Testis (tissue), 3 donors: ENCODE measurements around the gene RSPO4. TPM values are rescaled to one million over a fixed set of nuclear protein-coding genes. Genes with fewer than 3 reads are reported as not detected.

ENCODE experiments used
- DNase-seq: peaks from one replicate; pipeline ENCODE4 v3.0.0-alpha.2; 2019
- H3K27ac ChIP-seq, 2 donors: fragments of 200-600 bp; sonication (generic); one replicate each; pipeline ENCODE4 v1.5.1; 2019
- H3K27me3 ChIP-seq: fragments of 200-600 bp; sonication (generic); one replicate; pipeline ENCODE4 v1.5.1; 2019
- H3K36me3 ChIP-seq: fragments of 200-600 bp; sonication (generic); one replicate; pipeline ENCODE4 v1.5.1; 2017; ENCODE audit warnings: low read depth; ENCODE audit errors: missing control alignments
- H3K4me1 ChIP-seq: fragments of 200-600 bp; sonication (generic); one replicate; pipeline ENCODE4 v1.5.1; 2019
- H3K4me3 ChIP-seq, 2 donors: fragments of 200-600 bp; sonication (generic); one replicate each; pipeline ENCODE4 v1.5.1; 2017 to 2019
- H3K9me3 ChIP-seq: fragments of 200-600 bp; sonication (generic); one replicate; pipeline ENCODE4 v1.5.1; 2017
- CTCF ChIP-seq, 3 experiments: fragments of 450-650 bp in 2 of 3; fragments of 200-600 bp in 1 of 3; sonication (generic) in 1 of 3; IDR thresholded peaks; one replicate each; pipeline ENCODE4 v1.5.1; 2016 to 2019; ENCODE audit warnings: antibody characterized with exemption in 3 of 3, mild to moderate bottlenecking in 2 of 3, moderate library complexity in 1 of 3
- POLR2A ChIP-seq: fragments of 450-650 bp; IDR thresholded peaks from one replicate; pipeline ENCODE4 v1.6.1; 2017; ENCODE audit warnings: antibody characterized with exemption, mild to moderate bottlenecking, moderate library complexity
- WGBS, 2 donors: methylation state at CpG; one replicate each; pipeline ENCODE4 v1.1.5; 2018; 5-methylcytosine and 5-hydroxymethylcytosine counted together
- intact Hi-C: fragments of 100-400 bp; cut with DNase I; formaldehyde crosslinking; loops from one replicate; pipeline ENCODE4 v1.15.1; 2023; ENCODE audit warnings: low total_unique reads
- polyA plus RNA-seq: library from polyadenylated mRNA; stranded (reverse); fragments of 350-450 nt; fragmentation: Illumina TruSeq; extraction: RNeasy Lipid Tissue Mini Kit (QIAGEN cat#74804); gene quantifications from one replicate; pipeline ENCODE4 v1.2.3, GENCODE V29; 2014; ENCODE audit warnings: low read depth, low replicate concordance; ENCODE audit not compliant: insufficient read depth
- total RNA-seq, 2 donors: library from RNA; depleted of rRNA; stranded (reverse); fragments of >200 nt; gene quantifications; one replicate each; pipeline ENCODE4 v1.2.3, GENCODE V29; 2016

Gene RSPO4
- total and polyA plus RNA-seq, 3 donors from 2014 or later = 2.2 to 3.2 (median 2.6) TPM

DNA sequence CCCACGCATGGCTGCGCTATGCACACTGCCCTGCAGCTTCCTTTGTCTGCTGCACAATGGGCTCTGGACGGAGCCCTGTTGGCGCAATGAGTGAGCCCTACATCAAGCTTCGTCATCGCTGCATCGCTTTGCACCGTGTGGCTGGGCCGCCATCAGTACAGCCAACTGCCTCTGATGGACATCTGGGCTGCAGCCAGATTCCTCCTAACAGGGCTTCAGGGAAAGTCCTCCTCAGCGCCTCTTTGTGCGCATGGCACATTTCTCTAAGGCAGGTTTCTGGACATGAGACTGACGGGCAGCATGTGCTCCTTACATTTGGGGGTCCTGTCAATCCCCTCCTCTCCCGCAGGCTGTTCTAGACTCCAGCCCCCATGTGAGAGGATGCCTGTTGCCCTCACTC is 56.3 kb downstream of the RSPO4 start:
- Histone ChIP-seq H3K4me3 (no peak overlapping the region), H3K27me3 (no peaks in the 10 kb centered on the region), H3K4me1 (no peaks in the 10 kb centered on the region), H3K36me3 (no peaks in the 10 kb centered on the region), H3K9me3 (no peaks in the 10 kb centered on the region), H3K27ac (no peak overlapping the region)
- intact Hi-C loops = no loop called here
- TF ChIP-seq POLR2A = no peak
- TF ChIP-seq CTCF (IDR thresholded peaks at IDR 0.05) = no peak
- 85 to 90% methylated on average over 13 of the region's 13 CpGs for WGBS, 2 donors
- no peak for DNase-seq

GRCh38 chr20:944774-945410 is 57.2 kb downstream of the RSPO4 start:
- intact Hi-C loops = no loop called here
- Histone ChIP-seq H3K4me1 (no peaks in the 10 kb centered on the region), H3K27ac (no peak overlapping the region), H3K4me3 (no peak overlapping the region), H3K9me3 (no peaks in the 10 kb centered on the region), H3K27me3 (no peaks in the 10 kb centered on the region), H3K36me3 (no peaks in the 10 kb centered on the region)
- no peak for TF ChIP-seq CTCF (IDR thresholded peaks at IDR 0.05)
- TF ChIP-seq POLR2A = no peak
- no peak for DNase-seq
- 79 to 87% methylated on average over 13 of the region's 13 CpGs for WGBS, 2 donors

- no peaks in the 10 kb centered on the region for H3K4me1 ChIP-seq
- H3K36me3 ChIP-seq = no peaks in the 10 kb centered on the region
- H3K27ac ChIP-seq = no peak overlapping the region
- intact Hi-C loops = no loop called here
- no peak for TF ChIP-seq POLR2A
- TF ChIP-seq CTCF (IDR thresholded peaks at IDR 0.05) = no peak
- DNase-seq = no peak
- no peaks in the 10 kb centered on the region for H3K9me3 ChIP-seq
- no peak overlapping the region for H3K4me3 ChIP-seq
- WGBS, 2 donors = 89 to 92% methylated on average over 9 of the region's 9 CpGs
- H3K27me3 ChIP-seq = no peaks in the 10 kb centered on the region
Observed at GRCh38 chr20:944148-944547, 58.0 kb downstream of the RSPO4 start.

DNA sequence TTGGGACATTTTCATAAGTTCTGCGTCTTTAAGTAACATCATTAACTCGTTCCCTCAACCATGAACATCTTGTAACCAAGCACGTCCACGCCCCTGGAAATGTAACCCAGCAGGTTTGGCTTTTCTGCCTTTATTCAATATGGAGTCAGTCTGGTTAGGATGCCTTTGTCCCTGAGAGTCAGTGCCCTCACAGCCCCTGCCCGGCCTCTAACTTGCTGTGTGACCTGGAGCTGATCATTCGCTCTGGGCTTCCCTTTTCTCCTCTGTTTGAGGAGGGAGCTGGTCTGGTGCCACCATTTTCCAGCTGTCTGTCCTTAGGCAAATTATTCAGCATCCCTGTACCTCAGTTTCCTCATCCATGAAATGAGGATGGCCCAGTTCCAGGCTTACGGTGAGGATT is 59.5 kb downstream of the RSPO4 start:
- TF ChIP-seq CTCF (IDR thresholded peaks at IDR 0.05) (no peak), POLR2A (no peak)
- DNase-seq = no peak
- Histone ChIP-seq H3K27ac (no peak overlapping the region), H3K27me3 (no peaks in the 10 kb centered on the region), H3K4me3 (no peak overlapping the region), H3K4me1 (no peaks in the 10 kb centered on the region), H3K9me3 (no peaks in the 10 kb centered on the region), H3K36me3 (no peaks in the 10 kb centered on the region)
- WGBS, 2 donors = 84 to 88% methylated on average over 7 of the region's 7 CpGs
- intact Hi-C loops = no loop called here

- Histone ChIP-seq H3K9me3 (no peaks in the 10 kb centered on the region), H3K36me3 (no peaks in the 10 kb centered on the region), H3K27ac (no peak overlapping the region), H3K4me1 (no peaks in the 10 kb centered on the region), H3K27me3 (no peaks in the 10 kb centered on the region), H3K4me3 (no peak overlapping the region)
- intact Hi-C loops = no loop called here
- WGBS, 2 donors = 85 to 86% methylated on average over 5 of the region's 5 CpGs
- no peak for TF ChIP-seq POLR2A
- TF ChIP-seq CTCF (IDR thresholded peaks at IDR 0.05) = no peak
- DNase-seq = no peak
Observed at GRCh38 chr20:940926-941325, 61.2 kb downstream of the RSPO4 start.
